NCI-H2196 (cell line): ENCODE measurements around the gene PNMA8C.
"Not testable (repeated sequence)": the region's sequence is repeated elsewhere in the genome, so short reads cannot be mapped to it uniquely, and the experiment has no call there.

Experiments
- DNase-seq: peaks from one replicate; lab custom pipeline; 2025; ENCODE audit not compliant: unreplicated experiment; lab: John Stamatoyannopoulos, UW

The PNMA8C gene

GRCh38 chr19:46447824-46448223 lies 19.1 kb upstream of the PNMA8C start:
- DNase-seq: no peak

GRCh38 chr19:46447006-46447405 lies 18.3 kb upstream of the PNMA8C start:
- no peak for DNase-seq

GRCh38 chr19:46446021-46446420 lies 17.3 kb upstream of the PNMA8C start:
- no peak for DNase-seq

GRCh38 chr19:46442808-46443450 lies 14.2 kb upstream of the PNMA8C start:
- DNase-seq: peak; percentile 25

GRCh38 chr19:46441866-46442265 lies 13.1 kb upstream of the PNMA8C start:
- DNase-seq: no peak

- not testable (repeated sequence) for DNase-seq
Observed at GRCh38 chr19:46435689-46436088, 7.0 kb upstream of the PNMA8C start.

GRCh38 chr19:46435009-46435408 lies 6.3 kb upstream of the PNMA8C start:
- no peak for DNase-seq

GRCh38 chr19:46433470-46433869 lies 4.7 kb upstream of the PNMA8C start:
- DNase-seq: not testable (repeated sequence)

GRCh38 chr19:46431824-46432223 lies 3.1 kb upstream of the PNMA8C start:
- DNase-seq: no peak

GRCh38 chr19:46429999-46430398 lies 1.3 kb upstream of the PNMA8C start:
- no peak for DNase-seq

- no peak for DNase-seq
Observed at GRCh38 chr19:46427518-46428045, 1.2 kb downstream of the PNMA8C start.

GRCh38 chr19:46426506-46427162 lies 2.1 kb downstream of the PNMA8C start:
- DNase-seq: peak; percentile 67

GRCh38 chr19:46426035-46426505 lies 2.7 kb downstream of the PNMA8C start:
- DNase-seq: no peak

GRCh38 chr19:46423188-46423587 lies 5.5 kb downstream of the PNMA8C start:
- DNase-seq: no peak

GRCh38 chr19:46422344-46422743 lies 6.4 kb downstream of the PNMA8C start:
- DNase-seq: no peak

GRCh38 chr19:46420056-46420455 lies 8.7 kb downstream of the PNMA8C start:
- DNase-seq: no peak

- peak; percentile 95 for DNase-seq
Observed at GRCh38 chr19:46415804-46416709, 12.7 kb downstream of the PNMA8C start.

- DNase-seq: not testable (repeated sequence)
Observed at GRCh38 chr19:46414899-46415298, 13.8 kb downstream of the PNMA8C start.

- no peak for DNase-seq
Observed at GRCh38 chr19:46413262-46414031, 15.3 kb downstream of the PNMA8C start, which contains the start of gene CCDC8. Gene CCDC8, minus strand, starts transcription at chr19:46413564. Its CDS starts 754 bp downstream, at chr19:46412810.

GRCh38 chr19:46412650-46413261 lies 16.0 kb downstream of the PNMA8C start:
- no peak for DNase-seq
